HEK293 (cell line): ENCODE measurements around the gene MOK.
A peak's percentile ranks its signal among the peaks of the same experiment; 100 is the strongest.

ENCODE experiments used
- CTCF ChIA-PET: fragments of 350-600 bp; formaldehyde crosslinking; extraction: SDS; loops from one replicate; lab custom pipeline; 2021; ENCODE audit warnings: antibody characterized with exemption; lab: Yijun Ruan, JAX
- POLR2A ChIA-PET: fragments of 300-600 bp; formaldehyde crosslinking; extraction: SDS; loops from one replicate; lab custom pipeline; 2020; ENCODE audit warnings: antibody characterized with exemption, inconsistent platforms; lab: Yijun Ruan, JAX
- H3K27ac ChIP-seq: fragments of 200-500 bp; sonication (Bioruptor generic); 2 replicates; pipeline ENCODE4 v1.5.1; 2014; ENCODE audit warnings: low read depth, low read length, control low read depth, inconsistent platforms; ENCODE audit errors: extremely low read depth
- H3K36me3 ChIP-seq, 2 experiments: fragments of 200-500 bp in 1 of 2; sonication (Bioruptor generic) in 1 of 2; 1 replicate in 1 of 2; 2 replicates in 1 of 2; pipeline ENCODE4 v1.5.1; 2014 to 2017; ENCODE audit warnings: inconsistent platforms in 2 of 2, low read length in 2 of 2; ENCODE audit not compliant: control insufficient read depth in 2 of 2, insufficient read depth in 1 of 2
- H3K4me1 ChIP-seq: fragments of 200-500 bp; sonication (Bioruptor generic); 2 replicates; pipeline ENCODE4 v1.5.1; 2014; ENCODE audit warnings: mild to moderate bottlenecking, low read length, inconsistent platforms; ENCODE audit not compliant: control insufficient read depth, insufficient read depth
- H3K4me3 ChIP-seq: 2 replicates; pipeline ENCODE4 v1.5.1; 2011; ENCODE audit warnings: low read depth, mild to moderate bottlenecking, control low read depth, low read length, moderate library complexity
- H3K9me3 ChIP-seq: fragments of 200-500 bp; sonication (Bioruptor generic); 2 replicates; pipeline ENCODE4 v1.5.1; 2014; ENCODE audit warnings: low read depth, low read length, inconsistent platforms; ENCODE audit not compliant: control insufficient read depth, insufficient read depth
- MYNN ChIP-seq: fragments of 450-650 bp; formaldehyde crosslinking; IDR thresholded peaks from 2 replicates; pipeline ENCODE4 v1.5.1; 2016; ENCODE audit warnings: missing biosample characterization, missing genetic modification characterization, borderline replicate concordance
- MZF1 ChIP-seq: fragments of 450-650 bp; formaldehyde crosslinking; IDR thresholded peaks from 2 replicates; pipeline ENCODE4 v1.5.1; 2017; ENCODE audit warnings: missing biosample characterization, missing genetic modification characterization, borderline replicate concordance
- SCRT1 ChIP-seq: fragments of 450-650 bp; formaldehyde crosslinking; IDR thresholded peaks from 2 replicates; pipeline ENCODE4 v1.5.1; 2016; ENCODE audit warnings: missing biosample characterization, missing genetic modification characterization, borderline replicate concordance
- SCRT2 ChIP-seq: fragments of 450-650 bp; formaldehyde crosslinking; IDR thresholded peaks from 2 replicates; pipeline ENCODE4 v1.5.1; 2016; ENCODE audit warnings: missing biosample characterization, missing genetic modification characterization
- ZFHX2 ChIP-seq: fragments of 450-650 bp; formaldehyde crosslinking; conservative IDR thresholded peaks from 2 replicates; pipeline ENCODE4 v1.5.1; 2016; ENCODE audit warnings: missing biosample characterization, missing genetic modification characterization
- ZNF140 ChIP-seq: fragments of 450-650 bp; formaldehyde crosslinking; IDR thresholded peaks from 2 replicates; pipeline ENCODE4 v1.5.1; 2016; ENCODE audit warnings: missing biosample characterization, missing genetic modification characterization
- ZNF157 ChIP-seq: fragments of 450-650 bp; formaldehyde crosslinking; IDR thresholded peaks from 2 replicates; pipeline ENCODE4 v1.5.1; 2016; ENCODE audit warnings: missing biosample characterization, missing genetic modification characterization
- ZNF341 ChIP-seq: fragments of 450-650 bp; formaldehyde crosslinking; IDR thresholded peaks from 2 replicates; pipeline ENCODE4; 2016; ENCODE audit warnings: low read depth, missing biosample characterization, missing genetic modification characterization
- ZNF48 ChIP-seq: fragments of 450-650 bp; formaldehyde crosslinking; IDR thresholded peaks from 2 replicates; pipeline ENCODE4 v1.5.1; 2016; ENCODE audit warnings: missing biosample characterization, missing genetic modification characterization
- ZNF600 ChIP-seq: fragments of 450-650 bp; formaldehyde crosslinking; IDR thresholded peaks from 2 replicates; pipeline ENCODE4 v1.5.1; 2016; ENCODE audit warnings: missing biosample characterization, missing genetic modification characterization
- ZNF624 ChIP-seq: fragments of 450-650 bp; formaldehyde crosslinking; IDR thresholded peaks from 2 replicates; pipeline ENCODE4 v1.5.1; 2017; ENCODE audit warnings: missing biosample characterization, missing genetic modification characterization
- ZNF776 ChIP-seq: fragments of 450-650 bp; formaldehyde crosslinking; IDR thresholded peaks from 2 replicates; pipeline ENCODE4 v1.5.0; 2017; ENCODE audit warnings: missing biosample characterization, missing genetic modification characterization, borderline replicate concordance
- ZNF777 ChIP-seq: fragments of 450-650 bp; formaldehyde crosslinking; IDR thresholded peaks from 2 replicates; pipeline ENCODE4 v1.5.1; 2017; ENCODE audit warnings: missing biosample characterization, missing genetic modification characterization, borderline replicate concordance
- ZNF843 ChIP-seq: fragments of 450-650 bp; formaldehyde crosslinking; IDR thresholded peaks from 2 replicates; pipeline ENCODE4 v1.5.1; 2016; ENCODE audit warnings: missing biosample characterization, missing genetic modification characterization
- TF ChIP-seq, protein P1 (sequence below): fragments of 450-650 bp; IDR thresholded peaks from 2 replicates; pipeline ENCODE4 v1.5.1; 2018; ENCODE audit warnings: missing biosample characterization, mild to moderate bottlenecking, missing genetic modification characterization
- TF ChIP-seq, protein P2 (sequence below): fragments of 450-650 bp; formaldehyde crosslinking; IDR thresholded peaks from 2 replicates; pipeline ENCODE4 v1.5.1; 2017; ENCODE audit warnings: missing biosample characterization, missing genetic modification characterization
- TF ChIP-seq, protein P3 (sequence below): fragments of 450-650 bp; formaldehyde crosslinking; IDR thresholded peaks from 2 replicates; pipeline ENCODE4 v1.5.1; 2016; ENCODE audit warnings: missing biosample characterization, missing genetic modification characterization
- TF ChIP-seq, protein P4 (sequence below): fragments of 450-650 bp; formaldehyde crosslinking; IDR thresholded peaks from 2 replicates; pipeline ENCODE4 v1.5.1; 2016; ENCODE audit warnings: missing biosample characterization, missing genetic modification characterization

The MOK gene

DNA sequence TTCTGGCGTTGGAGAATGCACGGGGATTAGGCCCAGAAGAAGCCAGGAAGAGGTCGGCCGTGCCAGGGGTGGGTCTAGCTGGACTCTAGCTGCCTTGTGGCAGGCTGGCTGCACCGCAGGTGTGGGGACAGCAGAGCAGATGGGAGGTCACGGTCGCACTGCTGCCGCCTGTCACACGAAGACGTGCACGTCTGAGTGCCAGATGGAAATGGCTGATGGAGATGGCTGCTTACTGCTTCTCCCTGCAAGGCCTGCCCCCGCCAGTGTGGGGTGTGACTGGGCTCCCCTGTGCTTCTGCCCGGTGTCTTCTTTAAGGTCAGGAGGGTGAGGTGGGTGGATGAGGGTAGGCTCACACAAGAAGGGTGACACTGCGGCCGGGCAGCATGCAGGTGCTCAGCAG lies 79.0 kb downstream of the MOK start:
- H3K4me3 ChIP-seq: no peak overlapping the region
- H3K4me1 ChIP-seq: no peaks in the 10 kb centered on the region
- H3K27ac ChIP-seq: no peak overlapping the region
- TF ChIP-seq MZF1 (tag by site-specific recombination) (no peak), SCRT1 (tag by site-specific recombination) (0 out of 2 replicates have a peak, but pooled peaks have one; percentile 20), SCRT2 (0 out of 2 replicates have a peak, but pooled peaks have one; percentile 41)
- TF ChIP-seq, all 188 proteins: peak for 2
- ChIA-PET POLR2A (no interaction called here), CTCF (no interaction called here)
- Histone ChIP-seq H3K9me3 (no peaks in the 10 kb centered on the region), H3K36me3 (peaks cover 0 to 14% of the 10 kb centered on the region in 2 experiments; a peak in 2 of 3 replicates)

DNA sequence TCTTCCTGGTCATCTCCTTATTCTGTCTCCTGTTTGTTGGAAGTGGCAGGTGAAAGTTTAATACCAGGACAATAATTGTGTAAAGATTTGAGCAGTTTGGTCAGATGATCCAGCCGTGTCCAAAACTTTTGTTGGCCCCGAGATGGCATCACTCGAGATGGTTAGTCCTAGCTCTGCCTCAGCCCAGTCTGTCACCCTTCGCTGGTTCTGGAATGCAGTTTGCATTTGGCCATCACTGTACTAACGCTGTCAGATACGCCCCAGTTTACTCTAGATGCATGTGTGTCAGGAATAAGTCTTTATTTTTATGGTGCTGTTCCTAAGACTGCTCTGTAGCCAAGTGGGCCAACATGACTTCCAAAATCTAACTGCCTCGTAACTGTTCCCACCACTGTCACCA lies 79.6 kb downstream of the MOK start:
- Histone ChIP-seq H3K4me1 (no peaks in the 10 kb centered on the region), H3K27ac (no peak overlapping the region), H3K9me3 (no peaks in the 10 kb centered on the region), H3K4me3 (no peak overlapping the region), H3K36me3 (peaks cover 0 to 8% of the 10 kb centered on the region in 2 experiments; a peak in 2 of 3 replicates)
- ChIA-PET POLR2A (no interaction called here), CTCF (no interaction called here)
- TF ChIP-seq, protein P1, sequence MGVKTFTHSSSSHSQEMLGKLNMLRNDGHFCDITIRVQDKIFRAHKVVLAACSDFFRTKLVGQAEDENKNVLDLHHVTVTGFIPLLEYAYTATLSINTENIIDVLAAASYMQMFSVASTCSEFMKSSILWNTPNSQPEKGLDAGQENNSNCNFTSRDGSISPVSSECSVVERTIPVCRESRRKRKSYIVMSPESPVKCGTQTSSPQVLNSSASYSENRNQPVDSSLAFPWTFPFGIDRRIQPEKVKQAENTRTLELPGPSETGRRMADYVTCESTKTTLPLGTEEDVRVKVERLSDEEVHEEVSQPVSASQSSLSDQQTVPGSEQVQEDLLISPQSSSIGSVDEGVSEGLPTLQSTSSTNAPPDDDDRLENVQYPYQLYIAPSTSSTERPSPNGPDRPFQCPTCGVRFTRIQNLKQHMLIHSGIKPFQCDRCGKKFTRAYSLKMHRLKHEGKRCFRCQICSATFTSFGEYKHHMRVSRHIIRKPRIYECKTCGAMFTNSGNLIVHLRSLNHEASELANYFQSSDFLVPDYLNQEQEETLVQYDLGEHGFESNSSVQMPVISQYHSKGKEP: no peak
- TF ChIP-seq ZNF157 (tag by site-specific recombination) (no peak), ZNF48 (tag by site-specific recombination) (no peak), ZNF624 (tag by site-specific recombination) (no peak), ZNF777 (no peak), ZNF843 (no peak), ZNF341 (no peak), ZFHX2 (tag by site-specific recombination) (no peak)
- TF ChIP-seq, protein P2, sequence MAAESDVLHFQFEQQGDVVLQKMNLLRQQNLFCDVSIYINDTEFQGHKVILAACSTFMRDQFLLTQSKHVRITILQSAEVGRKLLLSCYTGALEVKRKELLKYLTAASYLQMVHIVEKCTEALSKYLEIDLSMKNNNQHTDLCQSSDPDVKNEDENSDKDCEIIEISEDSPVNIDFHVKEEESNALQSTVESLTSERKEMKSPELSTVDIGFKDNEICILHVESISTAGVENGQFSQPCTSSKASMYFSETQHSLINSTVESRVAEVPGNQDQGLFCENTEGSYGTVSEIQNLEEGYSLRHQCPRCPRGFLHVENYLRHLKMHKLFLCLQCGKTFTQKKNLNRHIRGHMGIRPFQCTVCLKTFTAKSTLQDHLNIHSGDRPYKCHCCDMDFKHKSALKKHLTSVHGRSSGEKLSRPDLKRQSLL (tag by site-specific recombination): no peak

DNA sequence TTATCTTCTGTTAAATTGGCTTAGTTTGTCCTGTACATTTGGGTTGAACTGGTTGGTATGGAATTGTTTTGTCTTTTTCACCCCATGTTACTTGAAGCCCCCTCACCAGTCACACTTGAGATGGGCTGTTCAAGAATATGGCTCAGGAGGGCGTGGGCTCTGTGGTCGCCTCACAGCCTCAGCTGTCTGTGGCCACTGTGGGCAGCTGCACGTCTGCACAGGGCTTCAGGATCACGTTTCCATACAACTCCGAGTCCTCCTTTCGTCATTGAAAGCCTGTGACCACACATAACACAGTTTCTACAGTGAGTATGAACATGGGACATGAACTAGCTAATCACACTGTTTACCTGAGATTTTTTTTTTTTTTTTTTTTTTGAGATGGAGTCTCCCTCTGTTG lies 81.3 kb downstream of the MOK start:
- Histone ChIP-seq H3K4me3 (no peak overlapping the region), H3K9me3 (no peaks in the 10 kb centered on the region), H3K27ac (no peak overlapping the region), H3K36me3 (peaks cover 0 to 8% of the 10 kb centered on the region in 2 experiments; a peak in 2 of 3 replicates)
- CTCF ChIA-PET: no interaction called here
- TF ChIP-seq, protein P3, sequence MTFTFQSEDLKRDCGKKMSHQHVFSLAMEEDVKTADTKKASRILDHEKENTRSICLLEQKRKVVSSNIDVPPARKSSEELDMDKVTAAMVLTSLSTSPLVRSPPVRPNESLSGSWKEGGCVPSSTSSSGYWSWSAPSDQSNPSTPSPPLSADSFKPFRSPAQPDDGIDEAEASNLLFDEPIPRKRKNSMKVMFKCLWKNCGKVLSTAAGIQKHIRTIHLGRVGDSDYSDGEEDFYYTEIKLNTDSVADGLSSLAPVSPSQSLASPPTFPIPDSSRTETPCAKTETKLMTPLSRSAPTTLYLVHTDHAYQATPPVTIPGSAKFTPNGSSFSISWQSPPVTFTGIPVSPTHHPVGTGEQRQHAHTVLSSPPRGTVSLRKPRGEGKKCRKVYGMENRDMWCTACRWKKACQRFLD (tag by site-specific recombination): no peak
- no peak for TF ChIP-seq MYNN (tag by site-specific recombination)
- TF ChIP-seq ZNF600: peak; percentile 56; the same call in 1 of the 2 replicates
- TF ChIP-seq, all 188 proteins: peak for 1
- POLR2A ChIA-PET: no interaction called here
- H3K4me1 ChIP-seq: no peaks in the 10 kb centered on the region

DNA sequence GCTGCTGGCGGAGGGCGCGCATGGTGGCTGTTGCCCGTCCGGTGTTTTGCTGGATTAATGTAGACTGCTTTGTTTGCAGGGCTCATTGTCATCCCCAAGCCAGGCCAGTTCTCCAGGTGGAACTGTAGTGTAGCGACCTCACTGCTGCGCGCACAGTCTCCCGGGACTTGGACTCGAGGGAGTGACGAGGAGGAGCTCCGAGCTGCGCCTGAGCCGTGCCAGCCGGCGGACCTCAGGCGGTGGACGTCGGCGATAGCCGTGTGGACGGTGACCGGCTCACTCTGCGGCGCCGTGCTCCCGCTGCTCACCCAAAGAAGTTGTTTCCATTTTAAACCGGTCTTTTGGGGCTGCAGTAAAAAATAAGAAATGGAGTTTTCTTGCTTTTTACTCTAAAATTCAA lies 82.2 kb downstream of the MOK start:
- POLR2A ChIA-PET: interaction anchor here (0.6 kb wide), 1 partner anchor 1565 kb away, joined by 4 read pairs; no protein-coding TSS in a partner anchor
- peaks cover 0 to 8% of the 10 kb centered on the region in 2 experiments; a peak in 2 of 3 replicates for H3K36me3 ChIP-seq
- H3K4me1 ChIP-seq: no peaks in the 10 kb centered on the region
- CTCF ChIA-PET: no interaction called here
- H3K9me3 ChIP-seq: no peaks in the 10 kb centered on the region
- H3K27ac ChIP-seq: no peak overlapping the region
- TF ChIP-seq ZNF776 (tag by site-specific recombination) (no peak), SCRT2 (no peak), ZNF140 (tag by site-specific recombination) (no peak)
- TF ChIP-seq, protein P4, sequence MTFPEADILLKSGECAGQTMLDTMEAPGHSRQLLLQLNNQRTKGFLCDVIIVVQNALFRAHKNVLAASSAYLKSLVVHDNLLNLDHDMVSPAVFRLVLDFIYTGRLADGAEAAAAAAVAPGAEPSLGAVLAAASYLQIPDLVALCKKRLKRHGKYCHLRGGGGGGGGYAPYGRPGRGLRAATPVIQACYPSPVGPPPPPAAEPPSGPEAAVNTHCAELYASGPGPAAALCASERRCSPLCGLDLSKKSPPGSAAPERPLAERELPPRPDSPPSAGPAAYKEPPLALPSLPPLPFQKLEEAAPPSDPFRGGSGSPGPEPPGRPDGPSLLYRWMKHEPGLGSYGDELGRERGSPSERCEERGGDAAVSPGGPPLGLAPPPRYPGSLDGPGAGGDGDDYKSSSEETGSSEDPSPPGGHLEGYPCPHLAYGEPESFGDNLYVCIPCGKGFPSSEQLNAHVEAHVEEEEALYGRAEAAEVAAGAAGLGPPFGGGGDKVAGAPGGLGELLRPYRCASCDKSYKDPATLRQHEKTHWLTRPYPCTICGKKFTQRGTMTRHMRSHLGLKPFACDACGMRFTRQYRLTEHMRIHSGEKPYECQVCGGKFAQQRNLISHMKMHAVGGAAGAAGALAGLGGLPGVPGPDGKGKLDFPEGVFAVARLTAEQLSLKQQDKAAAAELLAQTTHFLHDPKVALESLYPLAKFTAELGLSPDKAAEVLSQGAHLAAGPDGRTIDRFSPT (tag by site-specific recombination): no peak
- H3K4me3 ChIP-seq: no peak overlapping the region
